ENCODE data around the gene XRCC5. TPM values are rescaled to one million over a fixed set of nuclear protein-coding genes. Genes with fewer than 3 reads are reported as not detected.

Gene XRCC5
- total and polyA plus RNA-seq, 2 donors (not counting 3 experiments of a cell fraction or from before 2014, with no cell fraction given): 267 to 319 TPM

DNA sequence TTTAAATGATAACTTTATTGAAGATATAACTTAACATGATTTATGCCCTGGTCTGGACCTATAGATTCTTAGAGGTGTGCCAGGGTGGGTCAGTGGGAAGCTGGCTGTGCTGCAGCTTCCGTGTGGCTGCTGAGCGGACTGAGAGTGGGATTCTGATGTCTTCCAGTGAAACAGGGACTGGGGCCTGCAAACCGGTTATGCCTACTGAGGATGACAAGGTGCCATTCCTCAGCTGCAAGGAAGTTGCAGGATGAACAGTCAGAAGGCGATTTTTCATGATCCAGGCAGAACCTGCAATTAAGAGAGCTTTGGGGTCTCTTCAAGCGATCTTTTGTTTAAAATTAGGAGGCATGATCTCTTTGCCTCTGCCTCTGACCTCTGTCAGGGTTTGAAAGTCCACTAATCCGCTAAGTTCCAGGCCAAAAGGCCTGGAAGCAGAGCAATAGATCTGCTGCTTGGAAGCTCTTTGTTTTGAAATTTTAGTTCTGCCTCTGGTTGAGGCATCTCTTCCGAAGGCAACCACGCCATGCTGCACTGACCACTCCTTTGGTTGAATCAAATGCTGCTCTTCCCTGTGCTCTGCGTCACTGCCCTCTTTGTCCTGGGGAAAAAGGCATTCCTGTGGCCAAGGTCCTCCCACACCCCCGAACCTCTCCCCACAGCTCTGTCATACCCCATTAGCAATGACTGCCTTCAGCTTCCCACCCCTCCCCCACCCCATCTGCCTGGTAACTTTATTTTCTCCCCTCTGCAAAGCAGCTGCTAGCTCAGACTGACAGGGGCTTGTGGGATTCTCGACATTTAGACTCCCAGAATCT is 25.5 kb upstream of the XRCC5 start:
- FAIRE-seq (no peak), DNase-seq (ENCODE audit: low read depth, low spot score) (no peak)
- no TSS peak for BruUV-seq (replicated peaks)
- Histone ChIP-seq H3K9me3 (replicated peaks; ENCODE audit: control insufficient read depth, insufficient read depth, low read length) (no peaks in the 10 kb centered on the region), H3K27me3 (ENCODE audit: control insufficient read depth in 2 of 2, insufficient read depth in 2 of 2, low read length in 2 of 2) (peaks cover 8% of the 10 kb centered on the region in 2 experiments), H2AFZ (ENCODE audit: low read depth, low read length) (no peak overlapping the region), H4K20me1 (replicated peaks; ENCODE audit: control insufficient read depth, extremely low read depth, insufficient read depth, low read length) (no peaks in the 10 kb centered on the region), H3K4me3 (replicated peaks in 1 of 3; ENCODE audit: insufficient read depth in 1 of 3, low read depth in 1 of 3, low read length in 3 of 3) (no peak overlapping the region), H3K4me1 (ENCODE audit: control insufficient read depth, extremely low read depth, insufficient read depth, low read length) (peaks cover 9% of the 10 kb centered on the region), H3K9me1 (replicated peaks; ENCODE audit: control insufficient read depth, extremely low read depth, insufficient read depth, low read length) (no peaks in the 10 kb centered on the region), H3K36me3 (ENCODE audit: control insufficient read depth in 2 of 2, extremely low read depth in 1 of 2, insufficient read depth in 2 of 2, low read length in 2 of 2) (no peaks in the 10 kb centered on the region), H3K4me2 (ENCODE audit: insufficient read depth, low read length) (no peak overlapping the region), H3K9ac (replicated peaks; ENCODE audit: extremely low read depth, insufficient read depth, low read length) (no peak overlapping the region), H3K79me2 (ENCODE audit: control insufficient read depth, insufficient read depth, low read length) (no peaks in the 10 kb centered on the region), H3K27ac (ENCODE audit: insufficient read depth, low read depth, low read length) (no peak overlapping the region)
- ChIA-PET CTCF (interaction anchor here (1.0 to 2.2 kb wide), 4 partner anchors 10 to 50 kb away, joined by 3 to 6 read pairs (median 4); no protein-coding TSS in a partner anchor), POLR2A (no interaction called here)
- intact Hi-C loops (cut with micrococcal nuclease) (no loop called here), dilution Hi-C loops (cut with MboI; ENCODE audit: extremely low pct_ligation_motif_present, low sequenced_read_pairs) (no loop called here)
- TF ChIP-seq MYC (IDR thresholded peaks at IDR 0.05; ENCODE audit: low read depth, low read length): no peak
- TF ChIP-seq, protein P1, sequence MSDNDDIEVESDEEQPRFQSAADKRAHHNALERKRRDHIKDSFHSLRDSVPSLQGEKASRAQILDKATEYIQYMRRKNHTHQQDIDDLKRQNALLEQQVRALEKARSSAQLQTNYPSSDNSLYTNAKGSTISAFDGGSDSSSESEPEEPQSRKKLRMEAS (IDR thresholded peaks at IDR 0.05; ENCODE audit: insufficient read depth, insufficient read length): no peak
- no peak for TF ChIP-seq GATA2 (IDR thresholded peaks at IDR 0.05; ENCODE audit: insufficient read depth, insufficient read length, low read depth, low read length)
- TF ChIP-seq EZH2 (IDR thresholded peaks at IDR 0.05; ENCODE audit: borderline replicate concordance, low read depth, low read length, severe bottlenecking): no peak
- no peak for TF ChIP-seq POLR2AphosphoS5 (IDR thresholded peaks at IDR 0.05; ENCODE audit: insufficient read depth, low read depth, low read length)
- no peak for TF ChIP-seq JUN (IDR thresholded peaks at IDR 0.05; ENCODE audit: borderline replicate concordance, insufficient read depth, insufficient read length, low read depth)
- no peak for TF ChIP-seq FOS (IDR thresholded peaks at IDR 0.05; ENCODE audit: borderline replicate concordance, insufficient read depth, low read length)
- TF ChIP-seq, protein P2, sequence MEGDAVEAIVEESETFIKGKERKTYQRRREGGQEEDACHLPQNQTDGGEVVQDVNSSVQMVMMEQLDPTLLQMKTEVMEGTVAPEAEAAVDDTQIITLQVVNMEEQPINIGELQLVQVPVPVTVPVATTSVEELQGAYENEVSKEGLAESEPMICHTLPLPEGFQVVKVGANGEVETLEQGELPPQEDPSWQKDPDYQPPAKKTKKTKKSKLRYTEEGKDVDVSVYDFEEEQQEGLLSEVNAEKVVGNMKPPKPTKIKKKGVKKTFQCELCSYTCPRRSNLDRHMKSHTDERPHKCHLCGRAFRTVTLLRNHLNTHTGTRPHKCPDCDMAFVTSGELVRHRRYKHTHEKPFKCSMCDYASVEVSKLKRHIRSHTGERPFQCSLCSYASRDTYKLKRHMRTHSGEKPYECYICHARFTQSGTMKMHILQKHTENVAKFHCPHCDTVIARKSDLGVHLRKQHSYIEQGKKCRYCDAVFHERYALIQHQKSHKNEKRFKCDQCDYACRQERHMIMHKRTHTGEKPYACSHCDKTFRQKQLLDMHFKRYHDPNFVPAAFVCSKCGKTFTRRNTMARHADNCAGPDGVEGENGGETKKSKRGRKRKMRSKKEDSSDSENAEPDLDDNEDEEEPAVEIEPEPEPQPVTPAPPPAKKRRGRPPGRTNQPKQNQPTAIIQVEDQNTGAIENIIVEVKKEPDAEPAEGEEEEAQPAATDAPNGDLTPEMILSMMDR (IDR thresholded peaks at IDR 0.05; ENCODE audit: extremely low read depth in 1 of 2, insufficient read depth in 1 of 2, low read depth in 1 of 2, low read length in 2 of 2): no peak
- TF ChIP-seq POLR2A (IDR thresholded peaks at IDR 0.05; ENCODE audit: low read depth, low read length): no peak

All from endothelial cell of umbilical vein (primary cell).